ENCODE data around the gene ANKS1B.

The ANKS1B gene

DNA sequence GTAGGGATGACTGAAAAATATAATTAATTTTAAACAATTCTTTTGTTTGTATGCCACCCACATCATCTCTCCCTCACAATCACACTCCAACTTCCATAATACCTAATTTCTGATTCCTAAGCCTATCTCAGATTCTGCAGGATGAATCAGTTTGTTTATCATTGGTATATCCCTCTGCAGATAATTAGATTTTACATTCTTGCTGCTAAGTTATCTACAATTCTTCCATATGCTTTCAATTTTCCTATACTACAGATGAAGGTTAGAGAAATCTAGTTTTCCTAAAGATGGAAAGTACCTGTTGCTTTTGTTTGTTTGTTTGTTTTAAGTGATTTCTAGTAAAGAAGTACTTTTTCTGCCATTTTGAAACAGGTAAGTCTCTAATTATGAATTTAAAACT lies 105.3 kb downstream of the ANKS1B start:
- Histone ChIP-seq H3K4me3 (ENCODE audit: low read depth, low read length, poor library complexity, severe bottlenecking) (no peak overlapping the region), H4K20me1 (ENCODE audit: insufficient read depth, low read length) (no peaks in the 10 kb centered on the region), H3K27me3 (ENCODE audit: insufficient read depth, low read length) (no peaks in the 10 kb centered on the region), H3K9ac (ENCODE audit: low read length) (no peak overlapping the region), H2AFZ (ENCODE audit: low read length) (no peak overlapping the region), H3K9me2 (ENCODE audit: low read depth, low read length) (no peaks in the 10 kb centered on the region), H3K9me3 (ENCODE audit: low read length) (no peaks in the 10 kb centered on the region), H3K36me3 (ENCODE audit: insufficient read depth, low read length) (no peaks in the 10 kb centered on the region), H3K27ac (ENCODE audit: low read depth, low read length, poor library complexity, severe bottlenecking) (no peak overlapping the region), H3F3A (ENCODE audit: insufficient read depth, low read length) (no peaks in the 10 kb centered on the region), H3K79me2 (ENCODE audit: insufficient read depth, low read length) (no peaks in the 10 kb centered on the region), H3K4me1 (ENCODE audit: insufficient read depth, low read length, severe bottlenecking) (no peaks in the 10 kb centered on the region), H3K4me2 (ENCODE audit: low read length) (no peak overlapping the region)
- TF ChIP-seq, protein P1, sequence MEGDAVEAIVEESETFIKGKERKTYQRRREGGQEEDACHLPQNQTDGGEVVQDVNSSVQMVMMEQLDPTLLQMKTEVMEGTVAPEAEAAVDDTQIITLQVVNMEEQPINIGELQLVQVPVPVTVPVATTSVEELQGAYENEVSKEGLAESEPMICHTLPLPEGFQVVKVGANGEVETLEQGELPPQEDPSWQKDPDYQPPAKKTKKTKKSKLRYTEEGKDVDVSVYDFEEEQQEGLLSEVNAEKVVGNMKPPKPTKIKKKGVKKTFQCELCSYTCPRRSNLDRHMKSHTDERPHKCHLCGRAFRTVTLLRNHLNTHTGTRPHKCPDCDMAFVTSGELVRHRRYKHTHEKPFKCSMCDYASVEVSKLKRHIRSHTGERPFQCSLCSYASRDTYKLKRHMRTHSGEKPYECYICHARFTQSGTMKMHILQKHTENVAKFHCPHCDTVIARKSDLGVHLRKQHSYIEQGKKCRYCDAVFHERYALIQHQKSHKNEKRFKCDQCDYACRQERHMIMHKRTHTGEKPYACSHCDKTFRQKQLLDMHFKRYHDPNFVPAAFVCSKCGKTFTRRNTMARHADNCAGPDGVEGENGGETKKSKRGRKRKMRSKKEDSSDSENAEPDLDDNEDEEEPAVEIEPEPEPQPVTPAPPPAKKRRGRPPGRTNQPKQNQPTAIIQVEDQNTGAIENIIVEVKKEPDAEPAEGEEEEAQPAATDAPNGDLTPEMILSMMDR (IDR thresholded peaks at IDR 0.05; ENCODE audit: low read length) = no peak
- TF ChIP-seq EZH2 (IDR thresholded peaks at IDR 0.05; ENCODE audit: borderline replicate concordance, low read length) = no peak

DNA sequence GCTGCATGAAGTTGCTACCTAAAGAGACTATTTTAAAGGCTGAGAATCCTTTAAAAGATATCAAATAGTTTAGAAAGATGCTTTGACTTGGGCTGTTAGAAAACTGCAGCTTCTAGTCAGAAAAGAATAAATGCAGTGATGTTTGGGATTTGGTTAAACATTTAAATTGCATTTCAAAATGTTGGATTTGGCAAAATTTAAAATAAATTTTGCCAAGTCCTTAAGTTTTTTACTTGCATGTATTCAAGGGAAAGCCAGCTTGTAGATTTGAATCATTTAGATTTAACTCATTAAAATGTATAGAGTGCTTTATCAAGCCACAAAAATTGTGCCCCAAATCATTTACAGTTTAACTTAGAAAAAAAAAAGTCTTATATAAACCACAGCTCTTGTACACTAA lies 109.7 kb downstream of the ANKS1B start:
- Histone ChIP-seq H3F3A (ENCODE audit: insufficient read depth, low read length) (no peaks in the 10 kb centered on the region), H2AFZ (ENCODE audit: low read length) (no peak overlapping the region), H4K20me1 (ENCODE audit: insufficient read depth, low read length) (no peaks in the 10 kb centered on the region), H3K27me3 (ENCODE audit: insufficient read depth, low read length) (no peaks in the 10 kb centered on the region), H3K36me3 (ENCODE audit: insufficient read depth, low read length) (no peaks in the 10 kb centered on the region), H3K79me2 (ENCODE audit: insufficient read depth, low read length) (no peaks in the 10 kb centered on the region), H3K27ac (ENCODE audit: low read depth, low read length, poor library complexity, severe bottlenecking) (no peak overlapping the region), H3K4me3 (ENCODE audit: low read depth, low read length, poor library complexity, severe bottlenecking) (no peak overlapping the region), H3K9ac (ENCODE audit: low read length) (no peak overlapping the region), H3K4me2 (ENCODE audit: low read length) (no peak overlapping the region), H3K9me2 (ENCODE audit: low read depth, low read length) (no peaks in the 10 kb centered on the region), H3K9me3 (ENCODE audit: low read length) (no peaks in the 10 kb centered on the region), H3K4me1 (ENCODE audit: insufficient read depth, low read length, severe bottlenecking) (no peaks in the 10 kb centered on the region)
- no peak for TF ChIP-seq EZH2 (IDR thresholded peaks at IDR 0.05; ENCODE audit: borderline replicate concordance, low read length)
- TF ChIP-seq, protein P1 (IDR thresholded peaks at IDR 0.05; ENCODE audit: low read length) = no peak

DNA sequence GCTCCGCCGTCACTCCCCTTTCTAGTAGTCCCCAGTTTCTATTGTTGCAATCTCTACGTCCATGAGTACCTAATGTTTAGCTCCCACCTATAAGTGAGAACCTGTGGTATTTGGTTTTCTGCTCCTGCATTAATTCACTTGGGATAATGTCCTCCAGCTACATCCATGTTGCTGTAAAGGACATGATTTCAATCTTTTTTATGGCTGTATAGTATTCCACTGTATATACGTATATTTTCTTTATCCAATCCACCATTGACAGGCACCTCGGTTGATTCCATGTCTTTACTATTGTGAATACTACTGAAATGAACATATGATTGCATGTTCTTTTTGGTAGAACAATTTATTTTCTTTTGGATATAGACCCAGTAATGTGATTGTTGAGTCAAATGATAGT lies 114.7 kb downstream of the ANKS1B start:
- TF ChIP-seq EZH2 (IDR thresholded peaks at IDR 0.05; ENCODE audit: borderline replicate concordance, low read length) = no peak
- TF ChIP-seq, protein P1 (IDR thresholded peaks at IDR 0.05; ENCODE audit: low read length) = no peak
- H3K36me3 ChIP-seq (ENCODE audit: insufficient read depth, low read length) = no peaks in the 10 kb centered on the region
- no peak overlapping the region for H3K4me2 ChIP-seq (ENCODE audit: low read length)
- no peak overlapping the region for H2AFZ ChIP-seq (ENCODE audit: low read length)
- H3K9ac ChIP-seq (ENCODE audit: low read length) = no peak overlapping the region
- no peaks in the 10 kb centered on the region for H3K9me2 ChIP-seq (ENCODE audit: low read depth, low read length)
- no peaks in the 10 kb centered on the region for H3K27me3 ChIP-seq (ENCODE audit: insufficient read depth, low read length)
- no peaks in the 10 kb centered on the region for H3K9me3 ChIP-seq (ENCODE audit: low read length)
- no peaks in the 10 kb centered on the region for H3K4me1 ChIP-seq (ENCODE audit: insufficient read depth, low read length, severe bottlenecking)
- H3K79me2 ChIP-seq (ENCODE audit: insufficient read depth, low read length) = no peaks in the 10 kb centered on the region
- no peak overlapping the region for H3K27ac ChIP-seq (ENCODE audit: low read depth, low read length, poor library complexity, severe bottlenecking)
- H3K4me3 ChIP-seq (ENCODE audit: low read depth, low read length, poor library complexity, severe bottlenecking) = no peak overlapping the region
- no peaks in the 10 kb centered on the region for H3F3A ChIP-seq (ENCODE audit: insufficient read depth, low read length)
- H4K20me1 ChIP-seq (ENCODE audit: insufficient read depth, low read length) = no peaks in the 10 kb centered on the region

All from OCI-LY1 (cell line).